Activated T-cell treated with anti-CD3 and anti-CD28 coated beads, Interleukin-2, amount 50 U/mL, for 48 hours (primary cell): Measurements from ENCODE around the gene KMT5B.

Experiments used
- DNase-seq, 2 experiments: peaks; one replicate each; pipeline ENCODE4 v3.0.0-alpha.2; 2020

Gene KMT5B

DNA sequence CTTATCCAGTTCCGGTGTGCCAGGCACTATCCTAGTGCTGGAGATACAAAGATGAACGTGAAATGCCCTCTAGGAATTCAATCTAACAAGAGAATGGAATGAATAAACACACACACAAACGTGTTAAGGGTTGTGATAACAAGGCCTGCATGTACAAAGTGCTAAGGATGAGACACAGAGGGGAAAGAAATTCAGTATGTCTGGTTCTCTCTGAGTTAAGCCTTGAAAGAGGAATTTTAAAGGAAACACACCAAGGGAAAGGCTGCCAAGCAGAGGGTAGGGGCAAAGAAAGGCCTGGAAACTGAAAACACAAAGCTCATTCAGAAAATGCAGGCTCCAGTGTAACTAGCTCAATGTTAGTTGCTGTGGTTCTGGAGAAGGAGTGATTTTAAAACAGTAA lies 96.1 kb downstream of the KMT5B start:
- DNase-seq: no peak

DNA sequence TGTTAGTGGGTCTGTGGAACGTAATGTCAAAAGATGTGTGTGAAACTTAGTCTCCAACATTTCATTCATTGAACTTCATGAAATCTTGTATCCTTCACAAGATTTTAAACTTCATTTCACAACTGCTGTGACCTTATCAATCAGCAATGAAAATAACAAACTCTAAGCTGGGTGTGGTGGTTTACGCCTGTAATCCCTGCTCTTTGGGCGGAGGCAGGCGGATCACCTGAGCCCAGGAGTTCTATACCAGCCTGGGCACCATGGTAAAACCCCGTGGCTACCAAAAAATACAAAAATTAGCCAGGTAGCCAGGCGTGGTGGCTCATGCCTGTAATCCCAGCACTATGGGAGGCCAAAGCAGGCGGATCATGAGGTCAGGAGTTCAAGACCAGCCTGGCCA lies 97.0 kb downstream of the KMT5B start:
- no peak for DNase-seq

DNA sequence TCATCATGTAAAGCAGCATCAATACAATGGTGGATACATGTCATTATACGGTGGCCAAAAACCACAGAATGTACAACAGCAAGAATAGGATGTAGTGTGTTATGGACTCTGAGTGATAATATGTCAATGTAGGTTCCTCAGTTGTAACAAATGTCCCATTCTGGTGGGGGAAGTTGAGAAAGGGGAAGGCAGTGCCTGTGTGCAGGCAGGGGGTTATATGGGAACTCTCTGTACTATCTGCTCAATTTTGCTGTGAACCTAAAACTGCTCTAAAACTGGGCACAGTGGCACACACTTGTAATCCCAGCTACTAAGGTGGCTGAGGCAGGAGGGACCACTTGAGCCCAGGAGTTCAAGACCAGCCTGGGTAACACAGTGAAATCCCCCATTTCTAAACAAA lies 97.8 kb downstream of the KMT5B start:
- DNase-seq: no peak

DNA sequence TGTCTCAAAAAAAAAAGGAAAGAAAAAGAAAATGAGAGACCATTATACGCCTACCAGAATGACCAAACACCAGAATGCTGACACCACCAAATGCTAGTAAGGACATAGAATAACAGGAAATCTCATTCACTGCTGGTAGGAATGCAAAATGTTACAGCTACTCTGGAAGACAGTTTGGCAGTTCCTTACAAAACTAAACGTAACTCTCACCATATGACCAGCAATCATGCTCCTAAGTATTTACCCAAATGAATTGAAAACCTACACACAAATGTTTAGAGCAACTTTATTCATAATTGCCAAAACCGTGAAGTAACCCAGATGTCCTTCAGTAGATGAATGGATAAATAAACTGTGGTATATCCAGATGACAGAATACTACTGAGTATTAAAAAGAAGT lies 99.1 kb downstream of the KMT5B start:
- no peak for DNase-seq

DNA sequence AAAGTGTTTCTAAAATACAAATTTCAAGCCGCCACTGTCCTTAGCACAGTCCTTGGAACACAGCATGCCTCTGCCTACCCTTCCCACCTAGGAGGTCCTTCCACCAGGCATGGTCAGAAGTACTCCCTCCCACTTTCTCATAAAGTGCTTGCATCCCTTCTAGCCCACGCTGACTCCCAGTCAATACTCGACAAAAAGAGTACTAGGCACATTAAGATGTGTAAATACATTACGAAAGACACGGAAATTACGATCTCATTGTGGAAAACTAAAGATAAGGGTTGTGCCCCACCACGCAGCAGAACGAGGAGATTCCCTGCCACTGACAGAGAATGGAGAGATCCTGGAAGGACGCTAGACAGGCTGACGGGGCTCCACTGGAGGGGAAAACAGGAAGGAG lies 105.4 kb downstream of the KMT5B start:
- DNase-seq: no peak

DNA sequence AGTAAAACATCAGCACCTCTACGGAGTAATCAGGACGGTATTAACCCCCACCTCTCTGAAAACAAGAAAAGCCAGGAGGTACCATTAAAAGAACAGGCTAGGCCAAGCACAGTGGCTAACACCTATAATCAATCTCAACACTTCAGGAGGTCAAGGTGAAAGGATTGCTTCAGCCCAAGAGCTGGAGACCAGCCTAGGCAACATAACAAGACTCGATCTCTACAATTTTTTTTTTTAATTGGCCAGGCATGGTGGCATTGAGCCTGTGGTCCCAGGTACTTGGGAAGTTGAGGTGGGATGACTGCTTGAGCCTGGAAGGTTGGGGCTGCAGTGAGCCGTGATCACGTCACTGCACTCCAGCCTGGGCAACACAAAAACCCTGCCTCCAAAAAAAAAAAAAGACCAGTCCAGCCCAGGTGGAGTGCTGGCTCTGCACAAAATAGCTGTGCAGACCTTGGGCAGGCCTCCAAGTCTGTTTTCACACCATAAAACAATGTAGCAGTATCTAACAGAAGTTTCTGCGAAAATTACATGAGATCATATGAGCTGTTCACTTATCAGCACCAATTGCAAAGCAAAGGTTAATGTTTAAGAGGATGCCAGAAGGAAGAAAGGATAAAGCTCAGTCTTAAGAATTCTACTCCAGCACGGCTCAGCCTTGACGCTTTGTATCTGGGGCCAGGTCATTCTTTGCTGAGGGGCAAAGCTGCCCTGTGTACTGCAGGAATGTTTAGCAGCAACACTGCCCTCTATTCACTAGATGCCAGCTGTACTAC lies 106.7 kb downstream of the KMT5B start:
- DNase-seq: no peak
